ENCODE measurements around the gene XIRP1.
A peak's percentile ranks its signal among the peaks of the same experiment; 100 is the strongest.

XIRP1 gene

DNA sequence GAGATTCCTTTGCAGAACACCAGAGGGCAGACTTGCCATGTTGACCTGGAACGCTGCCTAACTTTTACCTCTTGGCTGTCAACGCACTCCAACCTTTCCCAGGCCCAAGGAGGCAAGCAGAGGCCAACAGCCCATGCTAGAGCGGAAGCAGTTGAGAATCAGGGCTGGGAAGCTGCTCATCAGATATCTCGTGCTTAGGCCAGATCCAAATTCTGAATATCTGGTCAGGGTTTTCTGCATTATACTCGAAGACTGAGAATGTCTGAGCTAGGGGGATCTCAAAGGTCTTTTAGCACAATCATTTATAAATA lies 2.5 kb downstream of the XIRP1 start:
- H3K4me3 ChIP-seq (ENCODE audit: low read length): no peak overlapping the region
- no peak for DNase-seq (ENCODE audit: low read depth)
- TF ChIP-seq, protein P1, sequence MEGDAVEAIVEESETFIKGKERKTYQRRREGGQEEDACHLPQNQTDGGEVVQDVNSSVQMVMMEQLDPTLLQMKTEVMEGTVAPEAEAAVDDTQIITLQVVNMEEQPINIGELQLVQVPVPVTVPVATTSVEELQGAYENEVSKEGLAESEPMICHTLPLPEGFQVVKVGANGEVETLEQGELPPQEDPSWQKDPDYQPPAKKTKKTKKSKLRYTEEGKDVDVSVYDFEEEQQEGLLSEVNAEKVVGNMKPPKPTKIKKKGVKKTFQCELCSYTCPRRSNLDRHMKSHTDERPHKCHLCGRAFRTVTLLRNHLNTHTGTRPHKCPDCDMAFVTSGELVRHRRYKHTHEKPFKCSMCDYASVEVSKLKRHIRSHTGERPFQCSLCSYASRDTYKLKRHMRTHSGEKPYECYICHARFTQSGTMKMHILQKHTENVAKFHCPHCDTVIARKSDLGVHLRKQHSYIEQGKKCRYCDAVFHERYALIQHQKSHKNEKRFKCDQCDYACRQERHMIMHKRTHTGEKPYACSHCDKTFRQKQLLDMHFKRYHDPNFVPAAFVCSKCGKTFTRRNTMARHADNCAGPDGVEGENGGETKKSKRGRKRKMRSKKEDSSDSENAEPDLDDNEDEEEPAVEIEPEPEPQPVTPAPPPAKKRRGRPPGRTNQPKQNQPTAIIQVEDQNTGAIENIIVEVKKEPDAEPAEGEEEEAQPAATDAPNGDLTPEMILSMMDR (conservative IDR thresholded peaks at IDR 0.05; ENCODE audit: low read depth, low read length): peak; percentile 83

DNA sequence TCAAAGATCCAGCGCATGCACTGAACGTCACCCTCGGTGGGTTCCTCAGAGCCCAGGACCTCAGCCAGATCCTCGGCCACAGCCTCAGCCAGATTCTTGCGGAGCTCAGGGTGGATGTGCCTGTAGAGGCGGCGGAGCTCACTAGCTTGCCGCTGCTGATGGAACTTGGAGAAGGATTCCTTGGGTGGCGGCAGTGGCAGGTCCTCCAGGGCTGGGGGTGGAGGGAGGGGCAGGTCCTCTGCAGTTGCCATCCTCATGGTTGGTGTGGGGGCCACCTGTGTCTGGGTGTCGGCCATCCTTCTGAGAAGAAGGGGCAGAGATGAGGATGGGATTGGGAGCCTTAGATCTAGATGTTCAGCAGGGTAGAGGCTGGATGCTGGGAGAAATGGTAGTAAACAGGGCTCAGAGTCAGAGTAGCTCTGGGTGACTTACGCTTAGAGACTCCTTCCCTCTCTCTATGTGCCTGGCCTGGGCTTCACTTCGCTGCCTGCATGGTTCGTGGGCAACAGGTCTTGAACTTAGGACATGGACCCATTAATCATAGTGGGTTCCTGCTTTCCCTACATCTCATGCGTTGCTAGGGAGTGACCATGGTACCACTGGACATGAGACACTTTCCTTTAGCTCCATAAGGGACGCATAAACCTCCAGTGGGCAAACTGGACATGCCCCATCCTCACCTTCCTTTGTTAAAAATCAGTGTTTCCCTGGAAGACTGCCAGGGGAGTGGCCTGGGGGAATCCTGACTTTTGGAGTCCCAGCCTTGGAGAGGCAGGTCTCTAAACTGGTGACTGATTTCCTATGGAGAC lies 3.0 kb downstream of the XIRP1 start:
- no peak overlapping the region for H3K4me3 ChIP-seq (ENCODE audit: low read length)
- no peak for DNase-seq (ENCODE audit: low read depth)
- TF ChIP-seq, protein P1 (conservative IDR thresholded peaks at IDR 0.05; ENCODE audit: low read depth, low read length): no peak

DNA sequence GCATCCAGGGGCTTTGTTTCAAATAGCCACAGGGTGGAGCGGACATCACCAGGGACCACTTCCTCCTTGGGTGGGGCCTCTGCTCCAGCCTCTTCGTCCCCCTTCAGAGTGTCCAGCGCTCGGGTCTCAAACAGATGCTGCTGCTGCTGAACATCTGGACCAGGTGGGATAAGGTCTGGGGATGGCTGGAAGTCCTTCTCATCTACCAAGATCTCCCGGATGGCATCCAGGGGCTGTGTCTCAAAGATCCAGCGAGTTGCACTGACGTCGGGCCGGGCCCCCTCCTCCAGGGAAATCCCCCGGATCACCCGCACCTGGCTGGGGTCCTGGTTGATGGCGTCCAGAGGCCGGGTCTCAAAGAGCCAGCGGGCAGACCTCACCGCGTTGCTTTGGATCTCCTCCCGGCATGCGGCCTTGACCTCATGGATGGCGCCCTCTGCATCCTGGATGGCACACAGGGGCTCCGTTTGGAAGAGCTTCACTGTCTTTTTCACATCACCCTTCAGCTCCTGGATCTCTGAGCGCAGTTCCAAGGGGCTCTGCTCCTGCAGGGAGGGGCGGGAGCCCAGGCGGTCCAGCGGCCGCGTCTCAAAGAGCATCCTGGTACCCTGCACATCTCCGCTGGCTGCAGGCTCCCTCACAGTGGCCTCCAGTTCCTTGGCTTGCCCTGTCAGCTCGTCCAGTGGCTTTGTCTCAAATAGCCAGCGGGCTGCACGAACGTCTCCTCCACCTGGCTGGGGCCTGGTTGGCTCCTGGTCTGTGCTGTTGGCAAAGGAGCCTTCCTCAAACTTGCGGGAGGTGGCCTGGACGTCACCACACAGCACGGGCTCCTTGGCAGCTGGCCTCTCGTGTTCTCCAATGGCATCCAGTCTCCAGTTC lies 3.9 kb downstream of the XIRP1 start:
- H3K4me3 ChIP-seq (ENCODE audit: low read length): no peak overlapping the region
- TF ChIP-seq, protein P1 (conservative IDR thresholded peaks at IDR 0.05; ENCODE audit: low read depth, low read length): no peak
- no peak for DNase-seq (ENCODE audit: low read depth)

DNA sequence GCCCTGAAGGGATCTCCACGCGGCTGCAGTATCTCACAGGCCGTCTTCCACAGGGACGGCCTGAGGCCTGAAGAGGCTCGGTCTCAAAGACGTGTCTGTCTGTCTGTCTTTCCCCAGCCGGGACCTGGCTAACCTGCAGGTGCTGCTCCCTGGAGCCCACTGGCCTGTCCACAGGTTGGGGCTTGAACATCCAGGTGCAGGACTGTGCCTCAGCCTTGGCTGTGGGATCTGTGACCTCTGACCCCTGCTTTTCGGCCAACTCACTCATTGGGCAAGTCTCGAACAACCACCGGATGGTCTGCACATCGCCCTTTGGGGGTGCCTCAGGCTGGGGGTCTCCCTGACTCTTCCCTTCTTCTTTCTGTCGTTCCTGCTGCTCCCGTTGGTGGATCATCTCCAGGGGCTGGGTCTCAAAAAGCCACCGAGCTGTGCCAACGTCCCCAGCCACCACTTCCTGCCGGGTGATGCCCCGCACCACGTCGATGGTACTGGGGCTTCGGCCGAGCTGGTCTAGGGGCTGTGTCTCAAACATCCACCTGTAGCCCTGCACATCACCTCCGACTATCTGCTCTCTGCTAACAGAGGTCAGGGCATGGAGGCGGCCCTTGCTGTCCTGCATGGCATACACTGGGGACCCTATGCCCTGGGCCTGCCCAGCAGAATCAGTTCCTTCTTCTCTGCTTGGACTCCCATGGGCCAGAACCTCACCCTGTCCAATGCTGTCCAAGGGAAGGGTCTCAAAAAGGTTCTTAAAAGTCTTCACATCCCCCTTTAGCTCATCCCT lies 4.8 kb downstream of the XIRP1 start:
- DNase-seq (ENCODE audit: low read depth): no peak
- H3K4me3 ChIP-seq (ENCODE audit: low read length): no peak overlapping the region
- TF ChIP-seq, protein P1 (conservative IDR thresholded peaks at IDR 0.05; ENCODE audit: low read depth, low read length): no peak

DNA sequence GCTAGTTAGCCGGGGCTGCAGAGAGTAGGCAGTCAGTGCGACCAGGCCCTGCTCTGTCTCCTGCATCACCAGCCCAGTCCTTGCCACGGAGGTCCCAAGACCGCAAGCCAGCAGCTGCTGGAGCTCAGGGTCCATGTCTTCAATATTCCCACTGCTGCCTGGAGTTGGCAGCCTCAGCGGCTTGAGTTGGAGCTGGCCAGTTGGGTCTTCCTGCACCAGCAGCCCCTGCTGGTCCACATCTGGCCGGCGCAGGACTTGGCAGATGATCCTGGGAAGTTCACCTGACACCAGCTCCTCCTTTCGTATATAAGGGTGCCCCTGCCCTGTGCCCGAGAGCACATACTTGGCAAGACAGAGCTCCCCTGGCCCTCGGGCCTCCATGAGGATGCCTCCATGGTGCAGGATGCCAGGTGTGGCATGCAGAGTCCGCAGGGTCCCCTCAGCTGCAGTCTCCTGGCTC lies 5.7 kb downstream of the XIRP1 start:
- TF ChIP-seq, protein P1 (conservative IDR thresholded peaks at IDR 0.05; ENCODE audit: low read depth, low read length): no peak

DNA sequence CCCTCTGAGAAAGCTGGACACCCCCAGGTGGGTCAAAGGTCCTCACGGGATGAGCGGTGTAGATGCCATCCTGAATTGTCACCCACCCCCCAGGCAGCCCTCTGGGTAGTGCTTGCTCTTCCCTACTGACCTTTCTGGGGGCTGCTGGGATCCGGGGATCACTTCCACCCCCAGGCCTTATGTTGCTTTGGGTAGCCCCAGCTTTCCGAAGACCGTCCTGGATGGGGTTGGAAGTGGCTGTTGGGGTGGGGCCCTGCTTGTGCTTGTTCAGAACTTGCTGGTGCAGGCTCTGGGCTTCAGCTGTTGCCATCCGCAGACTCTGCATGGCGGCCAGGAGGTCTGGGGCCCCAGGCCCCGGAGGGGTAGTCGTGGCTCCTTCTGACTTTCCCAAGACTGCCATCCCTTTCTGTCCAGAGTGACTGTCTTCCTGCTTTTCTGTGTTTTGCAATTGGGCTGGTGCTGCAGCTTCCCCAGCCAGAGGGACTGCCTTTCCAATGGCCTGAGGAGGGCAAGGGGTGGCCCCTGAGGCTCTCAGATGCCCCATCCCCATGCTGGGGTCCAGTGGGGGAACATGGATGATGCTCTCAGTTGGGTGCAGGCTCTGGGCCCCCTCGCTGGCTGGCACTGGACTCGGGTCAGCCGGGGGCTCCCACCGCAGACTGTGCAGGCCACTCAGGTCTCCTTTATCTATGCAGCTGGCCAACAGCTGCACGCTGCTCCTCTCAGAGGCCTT lies 6.3 kb downstream of the XIRP1 start:
- DNase-seq (ENCODE audit: low read depth): no peak
- TF ChIP-seq, protein P1 (conservative IDR thresholded peaks at IDR 0.05; ENCODE audit: low read depth, low read length): no peak

More for the DNA sequence above, 5.7 kb downstream of the XIRP1 start:
- no peak overlapping the region for H3K4me3 ChIP-seq (ENCODE audit: low read length)
- DNase-seq (ENCODE audit: low read depth): no peak

More for the DNA sequence above, 6.3 kb downstream of the XIRP1 start:
- no peak overlapping the region for H3K4me3 ChIP-seq (ENCODE audit: low read length)

Data from retinal pigment epithelial cell (primary cell).